Loucy (cell line): ENCODE results near the gene GRM5.

Source experiments
- H2AFZ ChIP-seq: fragments of 200-600 bp; sonication (generic); 2 replicates; pipeline ENCODE4 v1.6.0; 2016; ENCODE audit warnings: antibody characterized with exemption, mild to moderate bottlenecking, low read length, moderate library complexity
- H3F3A ChIP-seq: fragments of 200-600 bp; 2 replicates; pipeline ENCODE4 v1.6.0; 2016; ENCODE audit warnings: antibody characterized with exemption, low read depth, mild to moderate bottlenecking
- H3K27me3 ChIP-seq: fragments of 200-600 bp; sonication (generic); 2 replicates; pipeline ENCODE4 v1.6.1; 2014; ENCODE audit warnings: low read length, mild to moderate bottlenecking; ENCODE audit not compliant: insufficient read depth, poor library complexity, severe bottlenecking
- H3K36me3 ChIP-seq: fragments of 200-600 bp; sonication (generic); 2 replicates; pipeline ENCODE4 v1.6.1; 2016; ENCODE audit warnings: low read length; ENCODE audit not compliant: insufficient read depth
- H3K4me1 ChIP-seq: fragments of 200-600 bp; sonication (generic); 2 replicates; pipeline ENCODE4 v1.5.1; 2014; ENCODE audit warnings: low read length, mild to moderate bottlenecking; ENCODE audit not compliant: insufficient read depth, poor library complexity, severe bottlenecking
- H3K4me2 ChIP-seq: fragments of 200-600 bp; sonication (generic); 2 replicates; pipeline ENCODE4 v1.6.0; 2014; ENCODE audit warnings: antibody characterized with exemption, low read length, low read depth, mild to moderate bottlenecking; ENCODE audit not compliant: poor library complexity, severe bottlenecking
- H3K4me3 ChIP-seq: fragments of 200-600 bp; sonication (generic); 2 replicates; pipeline ENCODE4 v1.5.1; 2014; ENCODE audit warnings: low read length, mild to moderate bottlenecking, mixed read lengths; ENCODE audit not compliant: poor library complexity, severe bottlenecking
- H3K79me2 ChIP-seq: fragments of 200-600 bp; sonication (generic); 2 replicates; pipeline ENCODE4 v1.6.1; 2014; ENCODE audit warnings: low read length; ENCODE audit not compliant: insufficient read depth
- H3K9ac ChIP-seq: fragments of 200-600 bp; sonication (generic); 2 replicates; pipeline ENCODE4 v1.6.0; 2014; ENCODE audit warnings: mild to moderate bottlenecking, low read depth, low read length, moderate library complexity; ENCODE audit not compliant: poor library complexity, severe bottlenecking
- H3K9me2 ChIP-seq: fragments of 200-600 bp; sonication (generic); replicated peaks from 2 replicates; pipeline ENCODE4 v1.6.1; 2016; ENCODE audit warnings: low read depth, low read length, mixed read lengths
- H3K9me3 ChIP-seq: fragments of 200-600 bp; sonication (generic); 2 replicates; pipeline ENCODE4 v1.6.1; 2014; ENCODE audit warnings: mild to moderate bottlenecking, antibody characterized with exemption, low read length, low read depth; ENCODE audit not compliant: insufficient read depth
- H4K20me1 ChIP-seq: fragments of 200-600 bp; sonication (generic); 2 replicates; pipeline ENCODE4 v1.6.0; 2014; ENCODE audit warnings: antibody characterized with exemption, low read length, mild to moderate bottlenecking; ENCODE audit not compliant: insufficient read depth, poor library complexity, severe bottlenecking
- CTCF ChIP-seq: fragments of 200-600 bp; sonication (generic); conservative IDR thresholded peaks from 2 replicates; pipeline ENCODE4 v1.5.1; 2014; ENCODE audit warnings: mild to moderate bottlenecking, antibody characterized with exemption, low read length
- EZH2phosphoT487 ChIP-seq: fragments of 200-600 bp; IDR thresholded peaks from 2 replicates; pipeline ENCODE4 v1.6.1; 2018; ENCODE audit warnings: antibody characterized with exemption, mild to moderate bottlenecking, moderate library complexity, borderline replicate concordance

Gene GRM5

GRCh38 chr11:88689548-88690240 lies 376.1 kb downstream of the GRM5 start:
- H3K79me2 ChIP-seq = no peaks in the 10 kb centered on the region
- H3K36me3 ChIP-seq = no peaks in the 10 kb centered on the region
- H3K9me3 ChIP-seq = no peaks in the 10 kb centered on the region
- no peaks in the 10 kb centered on the region for H3K27me3 ChIP-seq
- no peak overlapping the region for H2AFZ ChIP-seq
- no peak overlapping the region for H3K9ac ChIP-seq
- H4K20me1 ChIP-seq = no peaks in the 10 kb centered on the region
- TF ChIP-seq EZH2phosphoT487 = no peak
- TF ChIP-seq CTCF = no peak
- H3F3A ChIP-seq = no peaks in the 10 kb centered on the region
- H3K4me2 ChIP-seq = no peak overlapping the region
- H3K4me1 ChIP-seq = no peaks in the 10 kb centered on the region
- H3K9me2 ChIP-seq = no peaks in the 10 kb centered on the region
- no peak overlapping the region for H3K4me3 ChIP-seq

- no peak overlapping the region for H3K4me3 ChIP-seq
- H3K4me2 ChIP-seq = no peak overlapping the region
- TF ChIP-seq EZH2phosphoT487 = no peak
- no peak for TF ChIP-seq CTCF
- no peaks in the 10 kb centered on the region for H4K20me1 ChIP-seq
- H3K9ac ChIP-seq = no peak overlapping the region
- H2AFZ ChIP-seq = no peak overlapping the region
- H3K4me1 ChIP-seq = no peaks in the 10 kb centered on the region
- H3K27me3 ChIP-seq = no peaks in the 10 kb centered on the region
- no peaks in the 10 kb centered on the region for H3K79me2 ChIP-seq
- H3K9me3 ChIP-seq = no peaks in the 10 kb centered on the region
- no peaks in the 10 kb centered on the region for H3K36me3 ChIP-seq
- no peaks in the 10 kb centered on the region for H3K9me2 ChIP-seq
- no peaks in the 10 kb centered on the region for H3F3A ChIP-seq
These were observed 382.8 kb downstream of the GRM5 start for GRCh38 chr11:88683024-88683423.

GRCh38 chr11:88680806-88681205 lies 385.0 kb downstream of the GRM5 start:
- no peak overlapping the region for H2AFZ ChIP-seq
- no peak overlapping the region for H3K4me3 ChIP-seq
- H3K4me1 ChIP-seq = no peaks in the 10 kb centered on the region
- no peak for TF ChIP-seq CTCF
- 0 out of 2 replicates have a peak, but pooled peaks cover 2% of the 10 kb centered on the region for H3F3A ChIP-seq
- no peaks in the 10 kb centered on the region for H3K9me3 ChIP-seq
- H3K27me3 ChIP-seq = no peaks in the 10 kb centered on the region
- H3K36me3 ChIP-seq = no peaks in the 10 kb centered on the region
- H3K79me2 ChIP-seq = no peaks in the 10 kb centered on the region
- H3K9ac ChIP-seq = no peak overlapping the region
- H3K4me2 ChIP-seq = no peak overlapping the region
- H4K20me1 ChIP-seq = no peaks in the 10 kb centered on the region
- no peaks in the 10 kb centered on the region for H3K9me2 ChIP-seq
